Fibroblast of pulmonary artery (primary cell): ENCODE data around the gene SLC45A2.

Experiments
- DNase-seq: peaks from one replicate; pipeline ENCODE4 v3.0.0-alpha.2; 2010; ENCODE audit warnings: low read depth
- H3K4me3 ChIP-seq: replicated peaks from 2 replicates; pipeline ENCODE4 v1.5.1; 2011; ENCODE audit warnings: low read depth, mild to moderate bottlenecking, control low read depth, low read length, moderate library complexity
- TF ChIP-seq, protein P1 (sequence below): IDR thresholded peaks from 2 replicates; pipeline ENCODE4 v1.5.1; 2011; ENCODE audit warnings: mild to moderate bottlenecking, control low read depth, low read length, inconsistent platforms; ENCODE audit errors: missing control alignments

Gene SLC45A2

DNA sequence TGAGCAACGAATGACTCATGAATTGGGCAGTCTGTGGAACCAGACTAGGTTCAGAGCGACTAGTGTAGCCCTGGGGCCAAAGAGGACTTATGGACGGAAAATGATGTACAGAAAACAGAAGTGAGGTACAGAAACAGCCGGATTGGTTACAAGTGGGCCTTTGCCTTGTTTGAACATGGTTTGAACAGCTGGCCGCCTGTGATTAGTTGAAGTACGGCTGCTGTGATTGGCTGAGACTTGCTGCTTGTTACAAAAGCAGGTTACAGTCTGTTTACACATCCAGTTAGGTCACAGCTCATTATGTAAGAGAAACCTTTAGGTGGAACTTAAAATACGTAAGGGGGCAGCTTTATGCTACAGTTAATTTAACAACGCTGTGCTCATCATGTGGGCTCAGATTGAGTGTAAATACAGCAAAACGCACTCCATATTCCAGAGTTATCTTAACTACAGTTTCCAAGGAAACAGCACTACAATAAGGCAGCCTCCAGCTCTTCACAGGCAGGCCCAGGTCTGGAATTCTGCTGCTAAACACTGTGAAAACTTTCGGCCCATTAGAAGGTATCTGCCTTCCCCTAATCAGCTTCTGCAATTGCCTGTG is 16.8 kb upstream of the SLC45A2 start:
- TF ChIP-seq, protein P1, sequence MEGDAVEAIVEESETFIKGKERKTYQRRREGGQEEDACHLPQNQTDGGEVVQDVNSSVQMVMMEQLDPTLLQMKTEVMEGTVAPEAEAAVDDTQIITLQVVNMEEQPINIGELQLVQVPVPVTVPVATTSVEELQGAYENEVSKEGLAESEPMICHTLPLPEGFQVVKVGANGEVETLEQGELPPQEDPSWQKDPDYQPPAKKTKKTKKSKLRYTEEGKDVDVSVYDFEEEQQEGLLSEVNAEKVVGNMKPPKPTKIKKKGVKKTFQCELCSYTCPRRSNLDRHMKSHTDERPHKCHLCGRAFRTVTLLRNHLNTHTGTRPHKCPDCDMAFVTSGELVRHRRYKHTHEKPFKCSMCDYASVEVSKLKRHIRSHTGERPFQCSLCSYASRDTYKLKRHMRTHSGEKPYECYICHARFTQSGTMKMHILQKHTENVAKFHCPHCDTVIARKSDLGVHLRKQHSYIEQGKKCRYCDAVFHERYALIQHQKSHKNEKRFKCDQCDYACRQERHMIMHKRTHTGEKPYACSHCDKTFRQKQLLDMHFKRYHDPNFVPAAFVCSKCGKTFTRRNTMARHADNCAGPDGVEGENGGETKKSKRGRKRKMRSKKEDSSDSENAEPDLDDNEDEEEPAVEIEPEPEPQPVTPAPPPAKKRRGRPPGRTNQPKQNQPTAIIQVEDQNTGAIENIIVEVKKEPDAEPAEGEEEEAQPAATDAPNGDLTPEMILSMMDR, result no peak
- DNase-seq, result peak; percentile 11
- no peak overlapping the region for H3K4me3 ChIP-seq

DNA sequence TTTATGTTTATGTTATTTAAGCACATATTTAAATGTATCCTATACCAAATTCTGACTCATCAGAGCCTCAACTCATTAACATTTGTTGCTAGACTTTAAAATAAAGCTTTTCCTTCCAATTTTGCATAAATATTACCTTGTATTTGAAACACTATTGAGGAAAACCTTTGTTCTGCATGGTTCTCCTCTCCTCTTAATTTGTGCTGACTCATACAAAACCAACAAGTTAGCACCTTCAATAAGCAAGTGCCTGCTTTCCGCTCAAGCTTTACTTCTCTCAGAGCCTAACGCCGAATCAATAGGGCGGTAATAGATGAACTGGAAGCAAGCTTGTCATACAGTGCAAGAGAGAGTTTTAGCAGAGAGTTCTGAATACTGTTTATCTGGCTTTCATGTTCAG is 15.5 kb upstream of the SLC45A2 start:
- TF ChIP-seq, protein P1, result no peak
- no peak for DNase-seq
- no peak overlapping the region for H3K4me3 ChIP-seq

DNA sequence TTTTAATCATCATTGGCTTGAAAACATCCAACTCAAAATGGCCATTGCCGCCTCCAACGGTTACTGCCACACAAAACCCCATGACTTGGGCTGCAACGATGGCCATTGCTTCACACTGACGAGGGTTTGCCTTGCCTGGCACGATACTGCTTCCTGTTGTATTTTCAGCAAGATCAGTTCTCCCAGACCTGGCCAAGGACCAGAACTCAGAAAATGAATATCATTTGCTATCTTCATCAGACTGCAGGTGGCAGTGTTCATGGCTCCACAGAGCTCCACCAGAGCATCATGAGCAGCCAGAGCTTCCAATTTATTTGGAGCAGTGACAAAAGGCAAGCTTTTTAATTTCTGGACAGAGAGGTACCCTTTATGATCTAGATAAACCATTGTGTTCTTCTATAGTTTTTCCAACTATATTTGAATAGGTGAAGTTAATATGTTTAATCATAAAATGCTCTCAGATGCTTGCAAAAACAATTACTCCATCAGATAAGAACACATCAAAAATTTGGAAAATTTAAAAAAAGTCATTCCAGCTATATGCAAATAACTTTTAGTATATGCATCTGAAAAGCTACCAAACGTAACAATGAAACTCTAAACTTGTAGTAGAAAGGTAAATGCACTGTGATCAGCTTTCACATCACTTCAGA is 13.0 kb upstream of the SLC45A2 start:
- peak; percentile 90 for DNase-seq
- TF ChIP-seq, protein P1, result peak; percentile 73

DNA sequence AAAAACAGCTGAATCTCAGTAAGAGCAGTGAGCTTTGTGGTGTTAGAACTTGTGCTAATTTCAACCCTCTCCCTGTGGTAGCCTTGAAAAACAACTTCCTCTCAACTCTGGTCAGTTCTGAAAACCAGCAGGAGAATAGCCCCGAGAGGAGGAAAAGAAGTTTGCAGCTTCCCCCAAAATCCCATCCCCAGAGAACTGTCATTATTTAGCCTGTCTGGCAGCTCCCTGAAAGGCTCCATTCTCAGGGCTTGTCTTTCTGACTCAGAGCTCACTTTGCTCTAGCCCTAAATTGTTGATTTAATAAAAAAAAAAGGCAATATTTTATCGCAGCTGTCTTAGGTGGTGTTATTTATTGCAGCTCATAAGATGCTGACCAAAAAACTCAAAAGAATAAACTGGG is 11.4 kb upstream of the SLC45A2 start:
- no peak for DNase-seq
- TF ChIP-seq, protein P1, result no peak
- no peak overlapping the region for H3K4me3 ChIP-seq

More for the DNA sequence above, 13.0 kb upstream of the SLC45A2 start:
- no peak overlapping the region for H3K4me3 ChIP-seq

DNA sequence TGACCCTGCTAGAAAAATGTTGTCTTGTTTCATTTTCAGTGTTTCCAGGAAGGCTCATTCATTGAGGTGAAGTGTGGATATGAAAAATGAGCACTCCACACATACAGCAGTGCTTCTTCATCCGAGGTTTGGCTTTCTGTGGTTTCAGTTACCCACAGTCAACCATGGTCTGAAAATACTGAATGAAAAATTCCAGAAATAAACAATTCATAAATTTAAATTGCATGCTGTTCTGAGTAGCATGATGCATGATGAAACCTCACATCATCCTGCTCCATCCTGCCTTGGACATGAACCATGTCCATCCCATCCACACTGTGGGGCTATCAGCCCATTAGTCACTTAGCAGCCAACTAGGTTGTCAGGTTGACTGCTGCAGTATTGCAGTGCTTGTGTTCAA is 10.4 kb upstream of the SLC45A2 start:
- no peak overlapping the region for H3K4me3 ChIP-seq
- TF ChIP-seq, protein P1, result no peak
- peak; percentile 47 for DNase-seq

DNA sequence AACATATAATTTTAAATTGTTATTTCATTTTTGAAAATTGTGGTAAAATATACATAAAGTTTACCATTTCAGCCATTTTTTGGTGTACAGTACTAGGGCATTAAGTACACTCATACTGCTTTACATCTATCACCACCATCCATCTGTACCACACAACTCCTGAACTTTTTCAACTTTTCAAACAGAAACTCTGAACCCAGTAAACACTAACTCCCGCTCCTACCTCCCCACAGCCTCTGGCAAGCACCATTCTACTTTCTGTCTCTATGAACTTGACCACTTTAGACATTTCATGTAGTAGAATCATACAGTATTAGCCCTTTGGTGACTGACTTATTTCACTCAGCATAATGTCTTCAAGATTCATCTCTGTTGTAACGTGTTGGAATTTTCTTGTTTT is 8.4 kb upstream of the SLC45A2 start:
- TF ChIP-seq, protein P1, result no peak
- no peak overlapping the region for H3K4me3 ChIP-seq
- no peak for DNase-seq

DNA sequence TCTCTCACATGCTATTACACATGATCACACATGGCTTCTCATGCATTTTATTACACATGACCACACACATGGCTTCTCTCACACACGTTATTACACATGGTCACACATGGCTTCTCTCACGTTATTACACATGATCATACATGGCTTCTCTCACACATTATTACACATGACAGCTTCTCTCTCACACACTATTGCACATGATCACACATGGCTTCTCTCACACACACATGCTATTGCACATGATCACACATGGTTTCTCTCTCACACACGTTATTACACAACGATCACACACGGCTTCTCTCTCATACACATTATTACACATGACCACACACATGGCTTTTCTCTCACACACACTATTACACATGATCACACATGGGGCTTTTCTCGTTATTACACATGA is 954 bp upstream of the SLC45A2 start:
- TF ChIP-seq, protein P1, result no peak
- no peak overlapping the region for H3K4me3 ChIP-seq
- DNase-seq, result no peak
